Psoas muscle (tissue), 8 donors: ENCODE data around the gene ADSS1. TPM values are rescaled to one million over a fixed set of nuclear protein-coding genes. Genes with fewer than 3 reads are reported as not detected.

ENCODE experiments used
- ATAC-seq, 4 donors: fragments of 200-7000 bp; cut with Tn5 transposase; one replicate each; pipeline ENCODE4 v1.9.1; 2020; ENCODE audit warnings: moderate library complexity in 3 of 4, mild to moderate bottlenecking in 2 of 4
- DNase-seq, 2 donors: peaks; one replicate each; pipeline ENCODE4 v3.0.0-alpha.2; 2020
- H3K27ac ChIP-seq: fragments of 200-600 bp; one replicate; pipeline ENCODE4 v1.8.0; 2022
- H3K27me3 ChIP-seq, 3 donors: fragments of 200-600 bp in 1 of 3; one replicate each; pipeline versions ENCODE4 v1.6.1 to v1.8.0; 2013 to 2022; ENCODE audit warnings: low read length in 2 of 3, mild to moderate bottlenecking in 2 of 3, moderate library complexity in 1 of 3; ENCODE audit not compliant: insufficient read depth in 3 of 3
- H3K36me3 ChIP-seq, 2 donors: fragments of 200-600 bp in 1 of 2; one replicate each; pipeline versions ENCODE4 v1.6.1 to v1.8.0; 2013 to 2022; ENCODE audit warnings: low read depth in 1 of 2, mild to moderate bottlenecking in 1 of 2, moderate library complexity in 1 of 2; ENCODE audit not compliant: insufficient read depth in 1 of 2
- H3K4me1 ChIP-seq: fragments of 200-600 bp; one replicate; pipeline ENCODE4 v1.8.0; 2022
- H3K4me3 ChIP-seq: fragments of 200-600 bp; one replicate; pipeline ENCODE4 v1.8.0; 2022; ENCODE audit warnings: mild to moderate bottlenecking
- H3K9me3 ChIP-seq: fragments of 200-600 bp; one replicate; pipeline ENCODE4 v1.8.0; 2022
- WGBS, 3 donors: extraction: QIAGEN DNeasy Blood & Tissue Kit; methylation state at CpG; one replicate each; pipeline versions ENCODE4 v1.1.6 to v1.1.7; 2013; 5-methylcytosine and 5-hydroxymethylcytosine counted together
- intact Hi-C, 2 donors: fragments of 100-400 bp; cut with DNase I; formaldehyde crosslinking; loops; one replicate each; pipeline versions ENCODE4 v1.11.0 to v1.14.2; 2022
- polyA plus RNA-seq, 3 donors: library from polyadenylated mRNA; stranded (reverse); fragments of 200-250 nt; gene quantifications; one replicate each; pipeline ENCODE4 v1.2.3, GENCODE V29; 2013
- total RNA-seq, 4 donors: library from RNA; stranded (reverse); fragmentation: NEBNext Ultra II Directional in 2 of 4; extraction: Animal tissue kit (Norgen Biotek cat#: 25700) in 2 of 4; gene quantifications; one replicate each; pipeline versions ENCODE4 v1.2.1 to v1.2.4, GENCODE V29; 2021 to 2023
- TF ChIP-seq, protein P1 (sequence below): fragments of 200-600 bp; IDR thresholded peaks from one replicate; pipeline ENCODE4 v1.8.0; 2022; ENCODE audit warnings: antibody characterized with exemption
- donor health status: healthy with polysubstance abuse.
- donor health status: DM: no; HTN: no; CAD: no; lungs with moderate emphysema.
- donor health status: Bipolar disorder and iron deficiency.
- donor health status: healthy.
- donor health status: DM: yes; HTN: yes; CAD: no.
- donor health status: DM: no; HTN: no; CAD: no.
- donor health status: DM: no; HTN: no; CAD: no.
- donor health status: DM: yes; HTN: yes; CAD: no.

Gene ADSS1
- total and polyA plus RNA-seq, 7 donors, result 187 to 394 (median 300) TPM

GRCh38 chr14:104677512-104678332 is 46.3 kb upstream of the ADSS1 start:
- ATAC-seq (peak; percentile 48 to 75 (median 54)), DNase-seq (peak; percentile 81 to 84)
- 7 to 26% (median 10%) methylated on average over 40 to 43 of the region's 43 CpGs for WGBS, 3 donors
- Histone ChIP-seq H3K4me1 (peaks cover 39% of the 10 kb centered on the region), H3K27me3 (no peaks in the 10 kb centered on the region), H3K36me3 (no peaks in the 10 kb centered on the region), H3K27ac (peak overlapping the region; percentile 86), H3K9me3 (no peaks in the 10 kb centered on the region), H3K4me3 (peak overlapping the region; percentile 70)
- TF ChIP-seq, protein P1, sequence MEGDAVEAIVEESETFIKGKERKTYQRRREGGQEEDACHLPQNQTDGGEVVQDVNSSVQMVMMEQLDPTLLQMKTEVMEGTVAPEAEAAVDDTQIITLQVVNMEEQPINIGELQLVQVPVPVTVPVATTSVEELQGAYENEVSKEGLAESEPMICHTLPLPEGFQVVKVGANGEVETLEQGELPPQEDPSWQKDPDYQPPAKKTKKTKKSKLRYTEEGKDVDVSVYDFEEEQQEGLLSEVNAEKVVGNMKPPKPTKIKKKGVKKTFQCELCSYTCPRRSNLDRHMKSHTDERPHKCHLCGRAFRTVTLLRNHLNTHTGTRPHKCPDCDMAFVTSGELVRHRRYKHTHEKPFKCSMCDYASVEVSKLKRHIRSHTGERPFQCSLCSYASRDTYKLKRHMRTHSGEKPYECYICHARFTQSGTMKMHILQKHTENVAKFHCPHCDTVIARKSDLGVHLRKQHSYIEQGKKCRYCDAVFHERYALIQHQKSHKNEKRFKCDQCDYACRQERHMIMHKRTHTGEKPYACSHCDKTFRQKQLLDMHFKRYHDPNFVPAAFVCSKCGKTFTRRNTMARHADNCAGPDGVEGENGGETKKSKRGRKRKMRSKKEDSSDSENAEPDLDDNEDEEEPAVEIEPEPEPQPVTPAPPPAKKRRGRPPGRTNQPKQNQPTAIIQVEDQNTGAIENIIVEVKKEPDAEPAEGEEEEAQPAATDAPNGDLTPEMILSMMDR, result no peak
- intact Hi-C loops, result no loop called here

DNA sequence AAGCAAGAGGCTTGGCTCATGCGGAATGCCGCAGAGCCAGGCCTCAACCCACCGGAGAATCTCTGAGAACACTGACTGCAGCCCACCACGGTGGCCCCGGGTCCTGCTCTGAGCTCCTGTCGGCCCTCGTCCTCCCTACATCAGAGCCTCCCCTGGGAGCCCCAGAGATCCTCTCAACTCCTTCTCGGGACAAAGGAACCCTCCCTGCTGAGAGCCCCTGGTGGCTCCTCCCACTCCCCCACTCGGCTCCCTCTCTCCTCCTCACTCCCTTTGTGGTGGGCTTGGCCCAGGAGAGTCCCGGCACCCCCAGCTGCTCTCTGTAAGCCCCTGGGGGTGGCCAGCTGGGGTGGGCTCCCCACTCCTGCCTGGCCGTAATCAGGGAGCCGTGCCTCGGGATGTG is 45.7 kb upstream of the ADSS1 start:
- H3K4me3 ChIP-seq, result peak overlapping the region; percentile 70
- peak in 1 of 4 donors; percentile 25 for ATAC-seq
- peak in 1 of 2 donors; percentile 59 for DNase-seq
- no peaks in the 10 kb centered on the region for H3K27me3 ChIP-seq
- H3K9me3 ChIP-seq, result no peaks in the 10 kb centered on the region
- WGBS, 3 donors, result 40 to 48% (median 41%) methylated on average over 11 to 13 of the region's 13 CpGs
- H3K4me1 ChIP-seq, result peaks cover 39% of the 10 kb centered on the region
- intact Hi-C loops, result no loop called here
- TF ChIP-seq, protein P1, result no peak
- no peaks in the 10 kb centered on the region for H3K36me3 ChIP-seq
- peak overlapping the region; percentile 86 for H3K27ac ChIP-seq

- Histone ChIP-seq H3K4me3 (peak overlapping the region; percentile 70), H3K27ac (peak overlapping the region; percentile 86), H3K4me1 (peaks cover 39% of the 10 kb centered on the region), H3K9me3 (no peaks in the 10 kb centered on the region), H3K36me3 (no peaks in the 10 kb centered on the region), H3K27me3 (no peaks in the 10 kb centered on the region)
- ATAC-seq (no peak), DNase-seq (peak in 1 of 2 donors; percentile 51)
- 87 to 93% (median 89%) methylated on average over 17 to 18 of the region's 18 CpGs for WGBS, 3 donors
- TF ChIP-seq, protein P1, result no peak
- intact Hi-C loops, result no loop called here
These were observed 44.9 kb upstream of the ADSS1 start for GRCh38 chr14:104678901-104679705.

- ATAC-seq, result peak in 2 of 4 donors; percentile 42 to 49
- peak overlapping the region; percentile 69 for H3K27ac ChIP-seq
- 82 to 84% (median 83%) methylated on average over 19 to 21 of the region's 21 CpGs for WGBS, 3 donors
These were observed 43.8 kb upstream of the ADSS1 start for GRCh38 chr14:104680056-104680805.

More at GRCh38 chr14:104680056-104680805, 43.8 kb upstream of the ADSS1 start:
- H3K9me3 ChIP-seq, result no peaks in the 10 kb centered on the region
- H3K4me3 ChIP-seq, result no peak overlapping the region
- H3K36me3 ChIP-seq, result no peaks in the 10 kb centered on the region
- peaks cover 39% of the 10 kb centered on the region for H3K4me1 ChIP-seq
- TF ChIP-seq, protein P1, result no peak
- H3K27me3 ChIP-seq, result no peaks in the 10 kb centered on the region
- DNase-seq, result peak; percentile 46 to 55
- intact Hi-C loops, result loop anchor here in 1 of 2 donors (10.0 kb wide), 1 partner anchor 815 kb away; the partner anchor contains the start of gene TEDC1
